Osteocyte (in vitro differentiated cells): ENCODE results near the gene YWHAH. TPM values are rescaled to one million over a fixed set of nuclear protein-coding genes. Genes with fewer than 3 reads are reported as not detected.
"Not testable (repeated sequence)": the region's sequence is repeated elsewhere in the genome, so short reads cannot be mapped to it uniquely, and the experiment has no call there.

Experiments
- DNase-seq: peaks from one replicate; pipeline ENCODE4 v3.0.0; 2021; ENCODE audit warnings: mixed read lengths; ENCODE audit not compliant: unreplicated experiment; ENCODE audit errors: extremely low spot score
- H3K27ac Mint-ChIP-seq: one replicate; pipeline ENCODE4 v1.8.0; 2021; ENCODE audit warnings: mild to moderate bottlenecking, mixed read lengths; ENCODE audit not compliant: unreplicated experiment
- H3K27me3 Mint-ChIP-seq: one replicate; pipeline ENCODE4 v1.8.0; 2021; ENCODE audit warnings: mixed read lengths; ENCODE audit not compliant: unreplicated experiment
- H3K36me3 Mint-ChIP-seq: one replicate; pipeline ENCODE4 v1.8.0; 2021; ENCODE audit warnings: mixed read lengths; ENCODE audit not compliant: unreplicated experiment
- H3K4me1 Mint-ChIP-seq: one replicate; pipeline ENCODE4 v1.8.0; 2021; ENCODE audit warnings: mixed read lengths; ENCODE audit not compliant: unreplicated experiment
- H3K4me3 Mint-ChIP-seq: one replicate; pipeline ENCODE4 v1.8.0; 2021; ENCODE audit warnings: mild to moderate bottlenecking, moderate library complexity, mixed read lengths; ENCODE audit not compliant: unreplicated experiment
- H3K9me3 Mint-ChIP-seq: one replicate; pipeline ENCODE4 v1.8.0; 2021; ENCODE audit warnings: mixed read lengths; ENCODE audit not compliant: unreplicated experiment
- total RNA-seq: library from RNA; stranded (reverse); gene quantifications from 2 replicates; pipeline ENCODE4 v1.2.1, GENCODE V29; 2021
- TF ChIP-seq, protein P1 (sequence below): fragments of 200-600 bp; sonication (generic); IDR thresholded peaks from 2 replicates; pipeline ENCODE4 v1.5.0; 2021; ENCODE audit warnings: antibody characterized with exemption, mild to moderate bottlenecking, moderate library complexity

Gene YWHAH
- total RNA-seq, 1 donor from 2014 or later: 150 TPM

DNA sequence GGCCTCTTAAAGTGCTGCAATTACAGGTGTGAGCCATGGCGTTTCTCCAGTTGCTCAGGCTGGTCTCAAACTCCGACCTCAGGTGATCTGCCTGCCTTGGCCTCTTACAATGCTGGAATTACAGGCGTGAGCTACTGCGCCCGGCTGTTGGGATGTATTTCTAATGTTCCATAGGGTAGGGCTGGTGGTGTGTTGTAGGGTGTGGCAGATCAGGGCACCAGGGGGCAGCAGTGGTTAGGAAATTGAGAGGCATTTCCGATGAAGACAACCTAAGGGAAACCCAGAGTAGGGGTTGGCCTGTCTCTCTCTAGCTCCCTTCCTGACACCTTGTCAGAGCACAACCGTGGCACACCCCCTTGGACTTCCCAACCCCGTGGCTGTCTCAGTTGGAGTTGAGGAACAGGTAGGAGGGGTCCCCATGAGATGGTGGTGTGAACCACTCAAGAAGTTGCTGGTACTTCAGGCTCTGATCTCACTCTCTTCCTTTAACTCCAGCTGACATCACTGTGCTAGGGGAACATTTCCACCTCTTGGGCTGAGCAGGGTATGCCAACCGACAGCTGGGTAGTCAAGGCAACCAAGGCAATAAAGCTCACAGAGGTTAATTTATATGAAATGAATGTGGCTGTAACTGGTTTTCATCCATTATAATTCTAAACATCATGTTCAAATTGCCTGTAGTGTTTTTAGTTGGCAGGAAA lies 33.0 kb downstream of the YWHAH start:
- no peak overlapping the region for H3K27ac Mint-ChIP-seq
- TF ChIP-seq, protein P1, sequence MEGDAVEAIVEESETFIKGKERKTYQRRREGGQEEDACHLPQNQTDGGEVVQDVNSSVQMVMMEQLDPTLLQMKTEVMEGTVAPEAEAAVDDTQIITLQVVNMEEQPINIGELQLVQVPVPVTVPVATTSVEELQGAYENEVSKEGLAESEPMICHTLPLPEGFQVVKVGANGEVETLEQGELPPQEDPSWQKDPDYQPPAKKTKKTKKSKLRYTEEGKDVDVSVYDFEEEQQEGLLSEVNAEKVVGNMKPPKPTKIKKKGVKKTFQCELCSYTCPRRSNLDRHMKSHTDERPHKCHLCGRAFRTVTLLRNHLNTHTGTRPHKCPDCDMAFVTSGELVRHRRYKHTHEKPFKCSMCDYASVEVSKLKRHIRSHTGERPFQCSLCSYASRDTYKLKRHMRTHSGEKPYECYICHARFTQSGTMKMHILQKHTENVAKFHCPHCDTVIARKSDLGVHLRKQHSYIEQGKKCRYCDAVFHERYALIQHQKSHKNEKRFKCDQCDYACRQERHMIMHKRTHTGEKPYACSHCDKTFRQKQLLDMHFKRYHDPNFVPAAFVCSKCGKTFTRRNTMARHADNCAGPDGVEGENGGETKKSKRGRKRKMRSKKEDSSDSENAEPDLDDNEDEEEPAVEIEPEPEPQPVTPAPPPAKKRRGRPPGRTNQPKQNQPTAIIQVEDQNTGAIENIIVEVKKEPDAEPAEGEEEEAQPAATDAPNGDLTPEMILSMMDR: peak; percentile 68
- H3K27me3 Mint-ChIP-seq: peaks cover 13% of the 10 kb centered on the region
- H3K36me3 Mint-ChIP-seq: no peaks in the 10 kb centered on the region
- peak; percentile 86 for DNase-seq
- no peak overlapping the region for H3K4me3 Mint-ChIP-seq
- no peaks in the 10 kb centered on the region for H3K4me1 Mint-ChIP-seq
- H3K9me3 Mint-ChIP-seq: no peaks in the 10 kb centered on the region

DNA sequence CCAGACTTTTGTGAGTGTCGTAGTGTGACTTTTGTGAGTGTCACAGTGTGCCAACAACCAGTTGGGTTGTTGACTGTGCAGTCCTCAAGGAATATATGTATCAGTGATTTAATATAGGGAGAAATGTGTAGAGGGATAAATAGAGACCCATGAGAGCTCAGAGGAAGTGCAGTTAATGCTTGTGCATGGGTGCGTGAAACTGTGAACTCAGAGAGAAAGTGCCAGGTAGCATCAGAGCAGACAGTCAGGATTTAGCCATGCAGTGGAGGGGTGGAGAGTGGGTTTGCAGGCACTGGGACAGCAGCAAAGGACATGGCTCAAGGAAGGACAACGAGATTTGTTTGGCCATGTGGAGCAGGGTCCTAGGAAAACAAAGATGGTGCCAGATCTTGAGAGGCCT lies 33.6 kb downstream of the YWHAH start:
- TF ChIP-seq, protein P1: no peak
- no peak overlapping the region for H3K27ac Mint-ChIP-seq
- H3K4me3 Mint-ChIP-seq: no peak overlapping the region
- H3K9me3 Mint-ChIP-seq: no peaks in the 10 kb centered on the region
- DNase-seq: no peak
- H3K27me3 Mint-ChIP-seq: peaks cover 15% of the 10 kb centered on the region
- no peaks in the 10 kb centered on the region for H3K36me3 Mint-ChIP-seq
- H3K4me1 Mint-ChIP-seq: no peaks in the 10 kb centered on the region

DNA sequence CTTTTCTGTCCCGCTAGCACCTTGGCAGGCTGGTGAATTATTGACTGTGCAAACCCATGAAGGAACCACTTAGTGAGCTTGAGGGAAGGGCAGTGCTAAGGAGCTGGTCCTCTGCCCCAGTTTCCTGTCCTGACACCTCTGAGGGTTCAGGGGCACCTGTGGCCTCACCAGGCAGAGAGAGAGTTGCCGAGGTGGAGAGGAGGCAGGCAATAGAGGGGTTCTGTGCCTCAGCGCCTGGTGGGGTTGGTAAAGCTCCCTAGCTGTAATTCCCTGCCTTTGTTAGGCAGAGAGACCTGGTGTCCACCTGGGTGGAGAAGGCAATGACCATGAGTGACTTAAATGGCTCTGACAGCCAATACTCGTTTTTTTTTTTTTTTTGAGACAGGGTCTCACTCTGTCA lies 36.3 kb downstream of the YWHAH start:
- no peaks in the 10 kb centered on the region for H3K4me1 Mint-ChIP-seq
- H3K36me3 Mint-ChIP-seq: no peaks in the 10 kb centered on the region
- TF ChIP-seq, protein P1: no peak
- H3K9me3 Mint-ChIP-seq: no peaks in the 10 kb centered on the region
- H3K27ac Mint-ChIP-seq: no peak overlapping the region
- H3K4me3 Mint-ChIP-seq: no peak overlapping the region
- DNase-seq: no peak
- H3K27me3 Mint-ChIP-seq: peaks cover 13% of the 10 kb centered on the region

DNA sequence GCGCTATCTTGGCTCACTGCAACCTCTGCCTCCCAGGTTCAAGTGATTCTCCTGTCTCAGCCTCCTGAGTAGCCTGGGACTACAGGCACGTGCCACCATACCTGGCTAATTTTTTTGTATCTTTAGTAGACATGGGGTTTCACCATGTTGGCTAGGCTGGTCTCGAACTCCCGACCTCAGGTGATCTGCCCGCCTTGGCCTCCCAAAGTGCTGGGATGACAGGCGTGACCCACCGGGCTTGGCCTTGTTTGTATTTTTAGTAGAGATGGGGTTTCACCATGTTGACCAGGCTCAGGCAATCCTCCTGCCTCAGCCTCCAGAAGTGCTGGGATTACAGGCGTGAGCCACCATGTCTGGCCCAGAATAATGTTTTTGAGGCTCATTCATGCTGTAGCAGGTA lies 37.6 kb downstream of the YWHAH start:
- not testable (repeated sequence) for DNase-seq, H3K27ac Mint-ChIP-seq, H3K36me3 Mint-ChIP-seq, H3K4me3 Mint-ChIP-seq, H3K4me1 Mint-ChIP-seq, H3K9me3 Mint-ChIP-seq
- H3K27me3 Mint-ChIP-seq: peaks cover 13% of the 10 kb centered on the region

DNA sequence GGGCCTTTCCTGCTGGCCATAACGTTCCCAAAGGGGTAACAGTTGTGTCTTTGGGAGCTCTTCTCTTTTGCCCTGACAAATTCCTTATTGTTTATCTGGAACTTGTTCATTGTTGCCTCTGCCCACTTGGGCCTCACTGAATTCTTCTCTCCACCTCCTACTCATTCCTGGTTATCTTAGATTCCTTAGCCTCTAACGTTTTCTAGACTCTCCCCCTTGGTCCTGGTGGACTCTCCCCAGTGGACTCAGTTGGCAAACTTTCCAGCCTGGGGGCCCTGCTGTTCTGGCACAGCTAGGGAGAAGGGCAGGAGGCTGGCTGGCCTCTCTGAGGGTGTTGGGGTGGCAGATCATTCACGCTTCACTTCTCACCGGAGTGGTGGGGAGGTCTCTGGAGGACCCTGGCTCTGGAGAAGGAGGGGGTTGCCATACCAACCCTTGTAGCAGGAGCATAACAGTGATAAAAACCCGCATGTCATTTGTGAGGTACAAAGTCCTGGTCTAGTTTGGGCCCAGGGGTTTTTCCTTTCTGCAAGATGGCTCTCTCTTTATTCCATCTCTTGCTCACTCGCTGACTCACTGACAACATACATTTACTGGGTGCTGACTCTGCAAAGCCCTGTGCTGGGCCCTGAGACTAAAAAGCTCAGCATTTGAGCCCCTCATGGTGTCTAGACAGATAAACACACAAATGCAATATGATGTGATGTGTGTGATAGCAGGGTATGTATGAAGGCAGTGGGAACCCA lies 39.7 kb downstream of the YWHAH start:
- peaks cover 8% of the 10 kb centered on the region for H3K27me3 Mint-ChIP-seq
- no peak for DNase-seq
- H3K4me1 Mint-ChIP-seq: no peaks in the 10 kb centered on the region
- H3K36me3 Mint-ChIP-seq: no peaks in the 10 kb centered on the region
- H3K9me3 Mint-ChIP-seq: no peaks in the 10 kb centered on the region
- TF ChIP-seq, protein P1: no peak
- no peak overlapping the region for H3K27ac Mint-ChIP-seq
- no peak overlapping the region for H3K4me3 Mint-ChIP-seq
